Mesendoderm (in vitro differentiated cells): ENCODE results near the gene GPX1.
A peak's percentile ranks its signal among the peaks of the same experiment; 100 is the strongest.
"Not testable (repeated sequence)": the region's sequence is repeated elsewhere in the genome, so short reads cannot be mapped to it uniquely, and the experiment has no call there.

Source experiments
- DNase-seq: peaks from one replicate; pipeline ENCODE4 v3.0.0; 2013
- H2AK5ac ChIP-seq: 2 replicates; pipeline ENCODE4 v1.6.1; 2013; ENCODE audit warnings: low read length, inconsistent platforms
- H2BK120ac ChIP-seq: 2 replicates; pipeline ENCODE4 v1.6.1; 2013; ENCODE audit warnings: low read depth, mild to moderate bottlenecking, low read length, moderate library complexity, mixed read lengths
- H2BK15ac ChIP-seq: replicated peaks from 2 replicates; pipeline ENCODE4 v1.6.1; 2013; ENCODE audit warnings: low read depth, mild to moderate bottlenecking, moderate library complexity
- H2BK5ac ChIP-seq: 2 replicates; pipeline ENCODE4 v1.6.1; 2013; ENCODE audit warnings: low read length, inconsistent platforms
- H3K18ac ChIP-seq: 2 replicates; pipeline ENCODE4 v1.6.1; 2013; ENCODE audit warnings: mild to moderate bottlenecking, low read length, mixed read lengths
- H3K23ac ChIP-seq: one replicate; pipeline ENCODE4 v1.6.1; 2013; ENCODE audit warnings: low read length
- H3K27ac ChIP-seq: 2 replicates; pipeline ENCODE4 v1.5.1; 2013; ENCODE audit warnings: low read depth, mild to moderate bottlenecking, inconsistent platforms, low read length, moderate library complexity
- H3K27me3 ChIP-seq: 2 replicates; pipeline ENCODE4 v1.6.1; 2013; ENCODE audit warnings: low read length, control low read depth, mild to moderate bottlenecking, inconsistent platforms; ENCODE audit not compliant: insufficient read depth, poor library complexity
- H3K36me3 ChIP-seq: 2 replicates; pipeline ENCODE4 v1.6.1; 2013; ENCODE audit warnings: low read length, inconsistent platforms; ENCODE audit not compliant: control insufficient read depth, insufficient read depth
- H3K4ac ChIP-seq: one replicate; pipeline ENCODE4 v1.6.1; 2013; ENCODE audit warnings: low read depth, mild to moderate bottlenecking, low read length, moderate library complexity
- H3K4me1 ChIP-seq: 2 replicates; pipeline ENCODE4 v1.6.1; 2013; ENCODE audit warnings: low read depth, low read length, inconsistent platforms; ENCODE audit not compliant: control insufficient read depth
- H3K4me2 ChIP-seq: 2 replicates; pipeline ENCODE4 v1.6.1; 2013; ENCODE audit warnings: low read length
- H3K4me3 ChIP-seq: 2 replicates; pipeline ENCODE4 v1.5.1; 2013; ENCODE audit warnings: mild to moderate bottlenecking, low read length
- H3K56ac ChIP-seq: one replicate; pipeline ENCODE4 v1.6.1; 2013; ENCODE audit warnings: low read length
- H3K79me1 ChIP-seq: 2 replicates; pipeline ENCODE4 v1.6.1; 2013; ENCODE audit warnings: low read length, inconsistent platforms
- H3K79me2 ChIP-seq: 2 replicates; pipeline ENCODE4 v1.6.1; 2013; ENCODE audit warnings: mild to moderate bottlenecking, low read length; ENCODE audit not compliant: control insufficient read depth, insufficient read depth
- H3K9ac ChIP-seq: 2 replicates; pipeline ENCODE4 v1.6.1; 2013; ENCODE audit warnings: low read length, inconsistent platforms
- H4K5ac ChIP-seq: one replicate; pipeline ENCODE4 v1.6.1; 2013; ENCODE audit warnings: low read length
- H4K8ac ChIP-seq: one replicate; pipeline ENCODE4 v1.6.1; 2013; ENCODE audit warnings: low read depth, mild to moderate bottlenecking, control low read depth, low read length, moderate library complexity
- WGBS: extraction: QIAGEN DNeasy Blood & Tissue Kit; methylation state at CpG from one replicate; pipeline ENCODE4 v1.1.7; 2013; ENCODE audit warnings: low lambda C conversion rate, missing lambda C conversion rate; ENCODE audit not compliant: insufficient coverage; ENCODE audit errors: extremely low coverage; 5-methylcytosine and 5-hydroxymethylcytosine counted together

Gene GPX1

GRCh38 chr3:49399461-49399860 is 41.3 kb upstream of the GPX1 start:
- Histone ChIP-seq H3K36me3 (no peaks in the 10 kb centered on the region), H3K27ac (no peak overlapping the region), H4K5ac (no peak overlapping the region)

GRCh38 chr3:49397470-49397869 is 39.3 kb upstream of the GPX1 start:
- Histone ChIP-seq H3K4me2 (no peak overlapping the region), H3K56ac (peak overlapping the region; percentile 8), H4K5ac (no peak overlapping the region), H2BK120ac (no peak overlapping the region), H3K9ac (no peak overlapping the region), H4K8ac (no peak overlapping the region), H3K4me1 (peaks cover 3% of the 10 kb centered on the region), H3K27me3 (no peaks in the 10 kb centered on the region), H3K27ac (no peak overlapping the region), H3K4me3 (no peak overlapping the region), H3K18ac (no peak overlapping the region), H3K79me1 (peaks cover 12% of the 10 kb centered on the region), H2AK5ac (no peak overlapping the region), H3K36me3 (no peaks in the 10 kb centered on the region), H2BK15ac (no peak overlapping the region), H3K79me2 (peaks cover 83% of the 10 kb centered on the region), H2BK5ac (no peak overlapping the region), H3K23ac (no peak overlapping the region), H3K4ac (no peak overlapping the region)
- peak; percentile 79 for DNase-seq
- WGBS, result 100% methylated on average over 1 of the region's 4 CpGs

More at GRCh38 chr3:49399461-49399860, 41.3 kb upstream of the GPX1 start:
- Histone ChIP-seq H3K79me2 (peaks cover 86% of the 10 kb centered on the region), H3K23ac (no peak overlapping the region), H2AK5ac (no peak overlapping the region), H3K56ac (no peak overlapping the region), H3K9ac (no peak overlapping the region), H3K4me2 (no peak overlapping the region), H3K27me3 (no peaks in the 10 kb centered on the region), H2BK5ac (no peak overlapping the region), H4K8ac (no peak overlapping the region), H3K18ac (no peak overlapping the region), H3K4me3 (no peak overlapping the region), H2BK120ac (no peak overlapping the region), H3K79me1 (peaks cover 7% of the 10 kb centered on the region), H3K4me1 (peaks cover 3% of the 10 kb centered on the region), H2BK15ac (no peak overlapping the region), H3K4ac (no peak overlapping the region)
- no CpG with 5 or more reads among the region's 3 CpGs for WGBS
- DNase-seq, result no peak

- Histone ChIP-seq H3K79me2 (peaks cover 80% of the 10 kb centered on the region), H3K79me1 (peaks cover 17% of the 10 kb centered on the region)
- not testable (repeated sequence) for H4K5ac ChIP-seq, H3K23ac ChIP-seq, H3K36me3 ChIP-seq, H3K4me1 ChIP-seq, H3K18ac ChIP-seq, H2BK15ac ChIP-seq, H3K27me3 ChIP-seq, H2AK5ac ChIP-seq, H4K8ac ChIP-seq, H3K56ac ChIP-seq, H3K27ac ChIP-seq, H2BK5ac ChIP-seq, H2BK120ac ChIP-seq, H3K4me2 ChIP-seq, DNase-seq, H3K9ac ChIP-seq, H3K4ac ChIP-seq, H3K4me3 ChIP-seq
- WGBS, result no CpG with 5 or more reads among the region's 10 CpGs
These were observed 33.2 kb upstream of the GPX1 start for GRCh38 chr3:49391310-49391709.

GRCh38 chr3:49389297-49389696 is 31.1 kb upstream of the GPX1 start:
- Histone ChIP-seq H3K36me3 (no peaks in the 10 kb centered on the region), H2BK15ac (no peak overlapping the region), H3K18ac (no peak overlapping the region), H2BK5ac (no peak overlapping the region), H4K5ac (no peak overlapping the region), H3K27ac (no peak overlapping the region), H4K8ac (no peak overlapping the region), H3K79me2 (peaks cover 81% of the 10 kb centered on the region), H3K4me3 (no peak overlapping the region), H3K4ac (no peak overlapping the region), H3K56ac (no peak overlapping the region), H2AK5ac (no peak overlapping the region), H3K79me1 (peaks cover 15% of the 10 kb centered on the region), H2BK120ac (no peak overlapping the region), H3K9ac (no peak overlapping the region), H3K23ac (no peak overlapping the region), H3K27me3 (no peaks in the 10 kb centered on the region), H3K4me2 (no peak overlapping the region), H3K4me1 (no peaks in the 10 kb centered on the region)
- no peak for DNase-seq
- no CpG with 5 or more reads among the region's 6 CpGs for WGBS

GRCh38 chr3:49388289-49388820 is 30.2 kb upstream of the GPX1 start:
- peaks cover 17% of the 10 kb centered on the region for H3K79me1 ChIP-seq
- no peak overlapping the region for H3K56ac ChIP-seq
- no peak overlapping the region for H3K23ac ChIP-seq
- H3K27ac ChIP-seq, result no peak overlapping the region
- H4K5ac ChIP-seq, result no peak overlapping the region
- no peak overlapping the region for H3K4ac ChIP-seq
- DNase-seq, result no peak
- H2BK5ac ChIP-seq, result no peak overlapping the region
- H3K4me1 ChIP-seq, result no peaks in the 10 kb centered on the region
- H3K9ac ChIP-seq, result no peak overlapping the region
- no peak overlapping the region for H4K8ac ChIP-seq
- H3K27me3 ChIP-seq, result no peaks in the 10 kb centered on the region
- H3K36me3 ChIP-seq, result no peaks in the 10 kb centered on the region
- no peak overlapping the region for H3K4me2 ChIP-seq
- no peak overlapping the region for H3K18ac ChIP-seq
- no peak overlapping the region for H2BK120ac ChIP-seq
- H2BK15ac ChIP-seq, result no peak overlapping the region
- no peak overlapping the region for H3K4me3 ChIP-seq
- no peak overlapping the region for H2AK5ac ChIP-seq
- peaks cover 85% of the 10 kb centered on the region for H3K79me2 ChIP-seq
- no CpG with 5 or more reads among the region's 1 CpG for WGBS

GRCh38 chr3:49387721-49388120 is 29.6 kb upstream of the GPX1 start:
- Histone ChIP-seq H3K4ac (no peak overlapping the region), H4K5ac (no peak overlapping the region), H3K27me3 (no peaks in the 10 kb centered on the region), H3K23ac (no peak overlapping the region), H2BK5ac (no peak overlapping the region), H3K56ac (no peak overlapping the region), H3K27ac (no peak overlapping the region), H3K4me2 (no peak overlapping the region), H3K79me1 (peaks cover 14% of the 10 kb centered on the region), H3K9ac (no peak overlapping the region), H4K8ac (no peak overlapping the region), H3K79me2 (peaks cover 83% of the 10 kb centered on the region), H2BK15ac (no peak overlapping the region), H3K36me3 (no peaks in the 10 kb centered on the region), H2AK5ac (no peak overlapping the region), H3K4me1 (no peaks in the 10 kb centered on the region), H3K4me3 (no peak overlapping the region), H3K18ac (no peak overlapping the region), H2BK120ac (no peak overlapping the region)
- WGBS, result no CpG with 5 or more reads among the region's 2 CpGs
- DNase-seq, result no peak
